GM19023 (cell line): ENCODE results near the gene ARRDC3.

Experiments used
- ATAC-seq: cut with Tn5 transposase; IDR thresholded peaks from one replicate; pipeline ENCODE4 v1.9.1; 2021; ENCODE audit warnings: mild to moderate bottlenecking, moderate library complexity; ENCODE audit not compliant: unreplicated experiment

Gene ARRDC3

GRCh38 chr5:91384671-91385430 is 1.7 kb upstream of the ARRDC3 start:
- ATAC-seq: no peak

GRCh38 chr5:91383956-91384300 is 811 bp upstream of the ARRDC3 start:
- ATAC-seq: no peak

GRCh38 chr5:91382530-91383026 is 539 bp downstream of the ARRDC3 start:
- ATAC-seq: no peak

GRCh38 chr5:91381774-91382359 is 1.2 kb downstream of the ARRDC3 start:
- ATAC-seq: no peak

- ATAC-seq: no peak
Measured at GRCh38 chr5:91381239-91381773, 1.8 kb downstream of the ARRDC3 start.

- ATAC-seq: peak; percentile 47
Measured at GRCh38 chr5:91380491-91381238, 2.5 kb downstream of the ARRDC3 start.

- peak; percentile 65 for ATAC-seq
Measured at GRCh38 chr5:91379914-91380490, 3.1 kb downstream of the ARRDC3 start.

- ATAC-seq: no peak
Measured at GRCh38 chr5:91379246-91379913, 3.7 kb downstream of the ARRDC3 start.

- no peak for ATAC-seq
Measured at GRCh38 chr5:91378752-91379211, 4.3 kb downstream of the ARRDC3 start.

GRCh38 chr5:91374893-91375520 is 8.1 kb downstream of the ARRDC3 start:
- ATAC-seq: no peak

GRCh38 chr5:91373600-91373999 is 9.5 kb downstream of the ARRDC3 start:
- no peak for ATAC-seq

GRCh38 chr5:91373006-91373405 is 10.1 kb downstream of the ARRDC3 start:
- no peak for ATAC-seq

GRCh38 chr5:91369480-91369879 is 13.6 kb downstream of the ARRDC3 start:
- no peak for ATAC-seq

- ATAC-seq: no peak
Measured at GRCh38 chr5:91367908-91368648, 15.0 kb downstream of the ARRDC3 start.

- no peak for ATAC-seq
Measured at GRCh38 chr5:91367344-91367743, 15.8 kb downstream of the ARRDC3 start.

- ATAC-seq: no peak
Measured at GRCh38 chr5:91366551-91366950, 16.6 kb downstream of the ARRDC3 start.

GRCh38 chr5:91365498-91365897 is 17.6 kb downstream of the ARRDC3 start:
- no peak for ATAC-seq

GRCh38 chr5:91362935-91363334 is 20.2 kb downstream of the ARRDC3 start:
- no peak for ATAC-seq

GRCh38 chr5:91361790-91362189 is 21.3 kb downstream of the ARRDC3 start:
- ATAC-seq: no peak
